ENCODE results near the gene ACAD8.
A peak's percentile ranks its signal among the peaks of the same experiment; 100 is the strongest.

The ACAD8 gene

DNA sequence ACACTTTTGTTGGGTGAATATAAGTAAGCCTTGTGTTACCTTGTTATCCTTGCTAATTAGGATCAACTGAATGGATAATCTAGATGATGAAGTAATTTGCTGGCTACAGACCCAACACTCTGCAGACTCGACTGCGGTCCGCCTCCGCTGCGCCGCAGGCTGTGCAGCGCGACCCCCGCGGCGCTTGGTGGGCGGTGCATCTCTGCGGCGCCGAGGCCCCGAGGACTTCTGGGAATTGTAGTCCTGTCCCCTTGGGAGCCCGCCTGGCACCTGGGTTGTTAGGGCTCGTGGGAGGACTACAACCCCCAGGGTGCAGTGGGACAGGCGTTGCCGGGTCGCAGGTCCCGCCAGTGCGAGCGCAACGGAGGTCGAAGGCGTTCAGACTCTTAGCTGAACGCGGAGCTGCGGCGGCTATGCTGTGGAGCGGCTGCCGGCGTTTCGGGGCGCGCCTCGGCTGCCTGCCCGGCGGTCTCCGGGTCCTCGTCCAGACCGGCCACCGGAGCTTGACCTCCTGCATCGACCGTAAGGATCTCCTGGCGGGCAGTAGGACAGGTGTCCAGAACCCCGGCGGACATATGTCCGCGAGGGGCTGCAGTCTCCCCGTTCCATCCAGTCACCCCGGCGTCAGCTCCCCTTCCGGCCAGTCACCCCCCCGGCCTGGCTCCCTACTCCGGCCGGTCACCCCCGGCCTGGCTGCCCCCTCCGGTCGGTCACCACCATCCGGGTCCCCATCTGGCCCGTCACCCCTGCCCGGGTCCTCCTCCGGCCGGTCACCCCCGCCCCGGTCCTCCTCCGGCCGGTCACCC is at the start of gene ACAD8, which contains the start of gene THYN1:
Gene ACAD8, plus strand, starts transcription at position 381 of the 806 bp plus-strand sequence. Its CDS starts 33 bp downstream, at position 414.
Gene THYN1, minus strand, starts transcription at position 165 of the 806 bp plus-strand sequence. CDS start 470 bp downstream, outside the sequence.
- peak; percentile 43 to 86 for DNase-seq

GRCh38 chr11:134205729-134206128 is 47.6 kb upstream of the ACAD8 start:
- no peak for DNase-seq

DNA sequence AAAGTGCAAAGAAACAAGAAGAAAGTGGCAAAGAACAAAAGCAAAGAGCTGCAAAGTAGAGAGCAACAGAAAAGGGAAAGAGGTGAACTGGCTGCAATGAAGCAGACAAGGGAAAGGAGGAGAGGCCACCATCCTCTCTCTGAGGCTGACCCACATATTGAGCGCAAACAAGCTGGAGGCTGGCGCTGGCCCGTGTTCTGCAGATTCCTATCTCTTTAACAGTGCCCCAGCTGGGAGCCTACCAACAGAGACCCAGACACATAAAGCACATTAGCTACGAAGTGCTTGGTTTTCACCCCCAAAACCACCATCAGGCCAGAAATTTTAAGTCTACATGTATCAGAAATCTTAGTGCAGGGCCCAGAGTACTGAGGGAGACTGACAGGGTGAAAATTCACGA is 47.2 kb upstream of the ACAD8 start:
- no peak for DNase-seq

DNA sequence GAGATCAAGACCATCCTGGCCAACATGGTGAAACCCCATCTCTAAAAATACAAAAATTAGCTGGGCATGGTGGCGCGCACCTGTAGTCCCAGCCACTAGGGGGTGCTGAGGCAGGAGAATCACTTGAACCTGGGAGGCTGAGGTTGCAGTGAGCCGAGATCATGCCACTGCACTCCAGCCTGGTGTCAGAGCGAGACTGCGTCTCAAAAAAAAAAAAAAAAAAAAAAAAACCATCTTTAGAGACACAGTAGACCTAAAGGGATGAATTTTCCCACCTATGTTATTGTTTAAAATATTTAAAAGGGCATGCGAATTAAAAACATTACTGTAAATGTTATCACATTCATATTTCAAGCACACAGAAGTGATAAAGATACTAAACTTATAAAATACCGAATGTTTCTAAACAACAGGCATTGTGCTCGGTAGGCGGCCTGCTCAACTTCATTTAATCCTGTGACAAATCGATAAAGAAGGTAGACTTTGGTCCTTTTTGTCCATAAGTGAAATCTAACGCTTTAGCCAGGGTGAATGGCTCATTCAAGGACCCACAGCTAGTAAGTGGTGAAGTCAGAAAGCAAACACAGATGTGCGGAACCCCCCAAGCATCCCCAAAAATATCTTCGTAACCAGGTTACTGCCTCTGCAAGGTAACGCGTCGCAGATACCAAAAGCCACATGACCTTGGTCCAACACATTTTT is 45.7 kb upstream of the ACAD8 start:
- no peak for DNase-seq

DNA sequence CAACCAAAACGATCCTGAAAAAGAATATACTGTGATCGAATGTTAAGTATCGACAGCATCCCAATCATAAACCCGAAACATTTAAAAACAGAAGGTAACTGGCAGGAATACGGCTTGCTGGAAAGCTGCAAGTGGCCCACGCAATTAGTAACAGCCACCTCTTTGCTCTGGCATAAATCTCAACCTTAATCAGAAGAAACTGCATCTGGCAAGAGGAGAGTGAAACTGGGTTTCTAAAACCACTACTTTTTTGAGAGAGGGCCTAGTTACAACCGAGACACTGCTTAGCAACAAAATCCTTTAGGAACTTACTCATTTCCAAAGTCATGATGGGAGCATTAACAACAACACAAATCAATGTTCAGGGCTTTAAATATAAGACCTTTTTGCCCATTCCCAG is 37.5 kb upstream of the ACAD8 start:
- no peak for DNase-seq

GRCh38 chr11:134216816-134217215 is 36.6 kb upstream of the ACAD8 start:
- no peak for DNase-seq

DNA sequence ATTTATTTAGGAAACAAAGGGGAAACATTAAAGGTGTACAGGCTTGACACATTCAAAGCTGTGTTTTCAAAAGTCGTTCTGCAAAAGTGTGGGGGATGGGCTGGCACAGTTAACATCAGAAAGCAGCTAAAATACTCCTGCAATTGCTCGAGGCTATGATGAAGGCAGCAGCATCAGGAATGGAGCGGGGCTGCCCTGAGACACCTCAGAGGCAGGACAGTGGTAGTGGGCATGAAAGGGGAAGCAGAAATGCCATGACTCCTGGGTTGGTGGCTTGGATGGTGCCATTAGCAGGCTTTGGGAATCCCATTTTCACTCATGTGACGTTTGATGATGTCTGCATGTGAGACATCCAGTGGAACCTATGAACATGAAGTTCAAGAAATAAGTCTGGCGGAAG is 30.2 kb upstream of the ACAD8 start:
- no peak for DNase-seq

DNA sequence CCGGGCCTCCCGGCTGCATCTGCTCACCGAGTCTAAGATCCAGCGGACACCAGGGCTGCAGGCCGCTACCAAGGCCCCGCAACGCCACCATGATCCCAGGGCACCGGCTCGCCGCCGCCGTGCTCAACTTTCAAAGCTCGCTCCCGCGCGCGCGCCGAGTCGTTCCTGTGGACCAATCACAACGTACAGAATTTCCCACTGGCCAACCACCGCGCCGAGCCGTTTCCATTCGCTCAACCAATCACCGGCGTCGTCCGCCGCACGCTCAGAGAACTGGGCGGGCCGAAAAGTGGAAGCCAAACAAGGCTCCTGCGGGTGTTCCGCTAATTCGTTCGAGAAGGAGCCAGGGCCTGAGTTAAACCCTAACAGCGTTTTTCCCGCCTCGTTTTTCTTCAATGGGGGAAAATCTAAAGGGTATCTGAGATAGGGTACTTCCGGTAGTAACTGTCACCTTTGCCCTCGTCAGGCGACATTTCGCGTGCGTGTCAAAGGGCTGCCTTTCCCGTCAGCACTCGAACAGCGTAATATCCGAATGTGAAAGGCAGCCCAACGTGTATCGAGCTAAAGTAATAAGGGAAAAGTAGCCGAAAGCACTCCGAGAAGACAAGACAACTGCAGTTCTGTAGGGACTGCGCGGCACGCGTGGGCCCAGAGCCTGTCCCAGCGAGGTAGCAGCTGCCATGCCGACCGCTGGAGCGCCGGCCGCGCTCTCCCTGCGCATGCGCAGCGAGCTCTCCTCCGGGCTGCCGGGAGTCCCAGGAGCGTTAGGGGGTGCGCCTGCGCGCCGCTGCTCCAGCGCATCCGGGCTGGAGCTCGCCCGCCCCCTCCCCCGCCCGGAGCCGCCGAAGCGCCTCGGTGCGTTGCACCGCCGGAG is 29.3 kb upstream of the ACAD8 start, which contains the start of the genes NCAPD3 and VPS26B:
Gene NCAPD3, minus strand, starts transcription at position 132 of the 874 bp plus-strand sequence. Its CDS starts 41 bp downstream, at position 91.
Gene VPS26B, plus strand, starts transcription at position 836 of the 874 bp plus-strand sequence. CDS start 452 bp downstream, outside the sequence.
- peak; percentile 35 to 89 for DNase-seq

- no peak for DNase-seq
These were observed 28.4 kb upstream of the ACAD8 start for GRCh38 chr11:134224710-134225664.

GRCh38 chr11:134226806-134227325 is 26.5 kb upstream of the ACAD8 start:
- no peak for DNase-seq

- DNase-seq: no peak
These were observed 24.7 kb upstream of the ACAD8 start for GRCh38 chr11:134228625-134229024.

GRCh38 chr11:134229126-134229790 is 24.1 kb upstream of the ACAD8 start:
- no peak for DNase-seq

- no peak for DNase-seq
These were observed 23.0 kb upstream of the ACAD8 start for GRCh38 chr11:134230339-134230738.

GRCh38 chr11:134231958-134232659 is 21.3 kb upstream of the ACAD8 start:
- no peak for DNase-seq

- DNase-seq: no peak
These were observed 19.6 kb upstream of the ACAD8 start for GRCh38 chr11:134233729-134234179.

- DNase-seq: no peak
These were observed 18.0 kb upstream of the ACAD8 start for GRCh38 chr11:134235399-134235798.

DNA sequence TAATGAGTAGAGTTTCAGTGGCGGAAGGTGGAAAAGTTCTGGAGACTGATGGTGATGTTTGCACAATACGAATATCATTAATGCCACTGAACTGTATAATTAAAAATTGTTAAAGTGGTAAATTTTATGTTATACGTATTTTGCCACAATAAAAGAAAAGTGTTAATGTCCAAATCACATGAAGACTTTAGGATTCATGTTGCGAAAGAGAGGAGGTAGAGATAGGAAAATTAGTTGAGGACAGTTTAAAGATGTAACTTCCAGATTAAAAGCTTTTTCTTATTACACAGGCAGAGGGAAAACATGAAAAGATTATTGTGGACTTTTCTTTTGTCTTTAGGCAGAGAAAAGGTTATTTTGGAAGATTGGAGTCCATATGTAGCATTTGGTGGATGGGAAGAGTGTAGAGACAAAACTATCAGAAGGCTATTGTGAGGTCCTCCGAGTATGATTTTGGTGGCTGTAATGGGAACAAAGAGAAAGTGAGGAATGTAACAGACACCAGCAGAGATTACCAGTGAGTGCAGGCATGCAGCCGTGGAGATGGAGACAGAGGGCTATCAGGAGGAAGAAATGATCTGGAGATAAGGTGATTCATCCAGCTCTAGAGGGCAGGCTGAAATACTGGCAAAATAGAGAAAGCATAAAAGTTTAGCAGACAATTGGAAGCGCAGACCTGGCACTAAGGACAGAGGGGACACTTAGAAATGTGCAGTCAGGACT is 16.4 kb upstream of the ACAD8 start:
- no peak for DNase-seq

DNA sequence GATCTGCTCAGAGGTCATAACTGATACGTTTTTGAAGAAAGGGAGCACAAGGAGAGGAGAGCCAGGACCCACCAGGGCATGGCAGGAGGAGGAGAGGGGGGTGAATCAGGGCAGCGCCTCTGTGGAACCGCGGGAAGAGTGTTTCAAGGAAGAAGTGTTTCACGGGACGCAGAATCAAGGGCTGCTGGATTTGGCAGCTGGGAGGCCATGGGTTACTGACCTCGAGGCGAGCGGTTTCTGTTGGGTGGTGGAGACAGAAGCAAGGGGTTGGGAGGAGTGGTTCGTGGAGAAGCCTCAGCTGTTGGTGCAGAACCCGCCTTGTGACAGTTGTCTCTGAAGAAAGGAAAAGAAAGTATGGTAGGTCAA is 15.8 kb upstream of the ACAD8 start:
- DNase-seq: no peak

- no peak for DNase-seq
These were observed 14.4 kb upstream of the ACAD8 start for GRCh38 chr11:134238956-134239355.

Data from cerebellar nuclear complex (tissue), 1 donor.